GM19395 (cell line): ENCODE data around the gene SUPT20H.

Experiments
- ATAC-seq: cut with Tn5 transposase; IDR thresholded peaks from one replicate; pipeline ENCODE4 v1.9.1; 2021; ENCODE audit warnings: mild to moderate bottlenecking, moderate library complexity; ENCODE audit not compliant: unreplicated experiment

Gene SUPT20H

GRCh38 chr13:37058910-37059847, at the start of gene SUPT20H:
Gene SUPT20H, minus strand, starts transcription at chr13:37059688. Its CDS starts 8,198 bp downstream, at chr13:37051490.
- ATAC-seq: peak; percentile 96

- no peak for ATAC-seq
Observed at GRCh38 chr13:37109051-37109678, 49.7 kb upstream of the SUPT20H start.

DNA sequence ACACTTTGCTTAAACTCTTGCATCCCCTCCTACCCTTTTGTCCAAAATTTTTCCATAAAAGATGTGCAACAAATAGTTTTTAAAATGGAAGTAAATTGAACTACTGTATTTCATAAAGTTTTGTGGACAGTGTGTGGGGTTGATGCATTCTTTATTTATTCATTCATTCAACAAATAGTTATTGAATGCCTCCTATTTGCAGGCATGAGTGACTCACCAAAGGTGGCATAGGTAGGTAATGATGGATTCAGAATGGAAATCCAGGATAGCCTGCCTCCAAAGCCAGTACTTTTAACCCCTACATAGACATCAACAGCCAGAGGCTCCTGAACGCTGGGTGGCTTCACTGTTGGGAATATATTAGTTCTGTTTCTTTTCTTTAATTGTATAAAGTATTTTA, 48.4 kb upstream of the SUPT20H start:
- no peak for ATAC-seq

DNA sequence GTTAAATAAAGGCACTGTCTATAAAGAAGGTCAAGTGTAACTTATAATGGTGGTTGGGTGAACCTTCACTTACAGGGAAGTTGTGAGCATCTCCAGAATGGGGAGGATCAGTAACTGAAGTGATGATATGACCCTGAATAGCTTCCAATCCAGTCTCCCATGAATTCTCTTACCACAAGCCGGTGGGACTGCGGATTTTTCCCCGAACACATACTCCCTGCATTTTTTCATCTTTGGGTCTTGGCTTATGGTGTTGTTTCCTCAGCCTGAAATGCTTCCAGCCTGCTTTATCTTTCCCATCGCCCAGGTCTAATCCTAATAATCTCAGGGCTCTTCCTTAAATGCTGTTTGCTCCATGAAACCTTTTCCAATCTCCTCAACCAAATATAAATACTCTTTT, 48.0 kb upstream of the SUPT20H start:
- ATAC-seq: no peak

GRCh38 chr13:37106642-37107041, 47.2 kb upstream of the SUPT20H start:
- no peak for ATAC-seq

GRCh38 chr13:37105251-37105714, 45.8 kb upstream of the SUPT20H start, which contains the start of gene CSNK1A1L:
Gene CSNK1A1L, minus strand, starts transcription at chr13:37105664. Its CDS starts 408 bp downstream, at chr13:37105256.
- ATAC-seq: no peak

DNA sequence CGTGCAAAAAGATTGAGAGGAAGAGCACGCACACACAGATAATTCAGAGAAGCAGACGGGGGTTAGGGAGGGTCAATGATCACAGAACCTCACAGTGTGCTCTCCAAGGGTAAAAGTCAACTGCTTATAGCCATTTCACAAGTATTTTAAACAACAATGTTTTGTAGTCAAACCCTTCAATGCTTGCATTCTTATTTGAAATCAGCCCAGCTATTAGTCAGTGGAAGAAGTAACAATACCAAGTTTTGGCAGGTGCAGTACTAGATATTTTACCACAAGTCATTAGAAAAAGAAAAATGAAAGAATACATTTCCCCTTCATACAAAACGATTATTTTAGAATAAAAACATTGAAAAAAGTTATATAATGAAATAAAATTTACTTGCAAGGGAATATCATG, 43.4 kb upstream of the SUPT20H start:
- ATAC-seq: no peak

DNA sequence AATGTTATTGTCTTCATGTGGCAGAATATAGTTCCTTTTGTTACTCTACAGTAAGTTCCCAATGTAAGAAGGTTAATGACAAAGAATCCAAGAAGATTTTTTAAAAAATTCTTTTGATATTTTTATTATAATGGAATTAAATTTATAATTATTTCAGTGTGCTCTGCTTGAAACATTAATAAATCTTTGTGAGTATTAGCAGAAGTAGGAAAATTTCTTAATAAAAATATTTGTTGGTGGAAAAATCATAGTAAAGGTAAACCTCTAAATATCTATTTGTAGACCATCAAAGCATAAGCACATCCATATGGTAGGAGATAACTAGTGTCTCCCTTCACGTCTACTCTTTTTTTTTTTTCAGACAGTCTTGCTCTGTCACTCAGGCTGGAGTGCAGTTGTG, 41.7 kb upstream of the SUPT20H start:
- no peak for ATAC-seq

GRCh38 chr13:37100731-37101130, 41.2 kb upstream of the SUPT20H start:
- ATAC-seq: no peak

DNA sequence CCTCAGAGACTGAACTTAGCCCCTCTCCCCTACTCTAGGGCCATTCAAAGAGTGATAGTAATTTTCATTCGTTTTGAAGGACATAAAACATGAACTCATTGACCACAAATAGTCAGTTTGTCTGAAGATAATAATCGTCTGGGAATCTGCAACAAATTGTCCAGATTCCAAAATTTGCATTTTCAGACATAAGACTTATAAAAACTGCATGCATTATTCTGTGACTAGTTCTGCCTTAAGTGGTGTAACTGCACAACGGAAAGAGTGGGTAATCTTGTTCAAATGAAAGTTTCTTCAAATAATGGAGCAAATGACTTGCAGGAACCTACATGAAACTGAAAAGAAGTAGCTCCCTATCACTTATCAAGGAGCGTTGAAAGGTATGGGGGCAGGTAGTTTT, 37.6 kb upstream of the SUPT20H start:
- ATAC-seq: no peak

DNA sequence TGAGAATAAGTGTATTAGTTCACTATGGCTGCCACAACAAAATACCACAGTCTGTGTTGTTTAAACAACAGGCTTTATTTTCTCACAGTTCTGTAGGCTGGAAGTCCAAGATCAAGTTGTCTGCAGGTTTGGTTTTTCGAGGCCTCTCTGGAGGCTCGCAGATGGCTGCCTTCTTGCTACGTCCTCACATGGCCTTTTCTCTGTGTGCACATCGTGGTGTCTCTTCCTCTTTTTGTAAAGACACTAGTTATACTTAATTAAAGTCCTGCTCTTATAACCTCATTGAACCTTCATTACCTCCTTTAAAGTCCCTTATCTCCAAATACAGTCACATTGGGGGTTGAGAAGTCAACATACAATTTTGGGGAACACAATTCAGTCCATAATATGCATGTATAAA, 35.4 kb upstream of the SUPT20H start:
- no peak for ATAC-seq

DNA sequence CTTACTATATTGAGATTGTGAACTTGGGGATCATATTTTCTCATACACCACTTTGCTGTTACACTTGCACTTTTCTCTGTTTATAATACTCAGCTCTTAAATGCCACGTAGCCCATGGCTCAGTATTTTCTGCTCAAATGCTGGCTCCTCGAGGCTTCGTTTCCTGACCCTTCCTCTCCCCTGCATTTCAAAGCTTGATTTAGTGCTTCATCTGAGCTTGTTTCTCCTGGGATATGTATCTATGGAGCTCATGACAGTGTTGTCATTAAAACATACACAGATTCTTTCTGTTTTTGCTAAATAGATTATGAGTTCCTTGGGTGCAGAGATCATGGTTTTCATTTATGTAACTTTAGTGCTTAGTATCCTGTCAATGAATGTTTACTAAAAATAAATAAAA, 34.6 kb upstream of the SUPT20H start:
- no peak for ATAC-seq

- no peak for ATAC-seq
Observed at GRCh38 chr13:37091835-37092234, 32.3 kb upstream of the SUPT20H start.

DNA sequence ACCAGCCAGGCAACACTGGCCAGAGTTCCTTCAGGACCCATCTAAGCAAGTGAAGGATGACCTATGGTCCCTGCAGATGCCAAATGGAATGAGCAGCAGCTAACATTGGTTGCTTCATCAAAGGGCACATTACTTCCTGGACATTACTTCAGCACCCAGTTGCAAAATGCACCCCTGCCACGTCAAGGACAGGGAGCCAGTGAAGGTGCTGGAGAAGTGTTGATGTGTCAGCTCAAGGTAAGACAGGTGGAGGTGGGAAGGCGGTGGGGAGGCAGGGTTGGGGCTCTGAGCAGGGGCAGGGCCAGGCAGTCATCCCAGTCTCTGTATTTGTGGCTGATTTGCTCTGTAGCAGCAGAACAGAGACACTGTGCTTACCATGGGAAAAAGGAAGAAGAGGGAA, 31.4 kb upstream of the SUPT20H start:
- ATAC-seq: no peak

- ATAC-seq: no peak
Observed at GRCh38 chr13:37089495-37089894, 30.0 kb upstream of the SUPT20H start.

- ATAC-seq: no peak
Observed at GRCh38 chr13:37087486-37087885, 28.0 kb upstream of the SUPT20H start.

GRCh38 chr13:37085606-37086005, 26.1 kb upstream of the SUPT20H start:
- no peak for ATAC-seq

GRCh38 chr13:37076818-37077217, 17.3 kb upstream of the SUPT20H start:
- ATAC-seq: no peak

DNA sequence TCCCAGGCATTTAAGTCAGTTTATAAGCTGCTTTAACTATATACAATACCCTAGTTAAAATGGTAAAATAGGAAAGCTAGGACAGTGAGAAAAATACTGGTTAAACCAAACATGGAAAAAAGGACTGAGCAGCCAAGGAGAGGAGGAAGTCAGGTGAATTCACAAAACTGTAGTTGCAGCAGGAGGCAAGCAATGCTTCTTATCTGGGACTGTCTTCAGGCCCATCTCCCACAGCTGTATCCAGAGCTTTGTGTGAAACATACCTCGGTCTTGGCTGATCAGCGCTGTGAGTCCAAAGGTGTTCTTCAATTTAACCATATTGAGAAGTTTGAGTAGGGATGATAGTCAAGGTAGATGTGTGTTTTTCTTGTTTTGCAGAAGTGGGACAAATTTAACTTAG, 15.7 kb upstream of the SUPT20H start:
- ATAC-seq: no peak

DNA sequence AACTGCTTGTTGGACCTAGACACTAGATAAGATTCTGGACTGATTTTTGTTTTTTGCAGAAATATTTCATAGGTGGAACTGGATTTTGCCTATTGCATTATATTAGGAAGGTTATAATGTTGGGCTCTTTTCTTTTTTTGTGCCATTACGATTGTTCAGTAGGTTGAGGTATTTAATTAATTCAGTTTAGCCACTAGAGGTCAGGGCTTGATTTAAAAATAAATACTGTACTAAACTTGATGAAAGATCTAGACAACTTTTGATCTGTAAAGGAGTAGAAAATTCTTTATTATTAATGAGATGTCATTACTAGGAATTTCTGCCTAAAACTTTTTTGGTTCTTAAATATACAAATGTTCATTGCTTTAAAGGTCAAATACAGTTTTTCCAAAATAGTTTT, 15.2 kb upstream of the SUPT20H start:
- no peak for ATAC-seq

- ATAC-seq: no peak
Observed at GRCh38 chr13:37072024-37072423, 12.5 kb upstream of the SUPT20H start.

DNA sequence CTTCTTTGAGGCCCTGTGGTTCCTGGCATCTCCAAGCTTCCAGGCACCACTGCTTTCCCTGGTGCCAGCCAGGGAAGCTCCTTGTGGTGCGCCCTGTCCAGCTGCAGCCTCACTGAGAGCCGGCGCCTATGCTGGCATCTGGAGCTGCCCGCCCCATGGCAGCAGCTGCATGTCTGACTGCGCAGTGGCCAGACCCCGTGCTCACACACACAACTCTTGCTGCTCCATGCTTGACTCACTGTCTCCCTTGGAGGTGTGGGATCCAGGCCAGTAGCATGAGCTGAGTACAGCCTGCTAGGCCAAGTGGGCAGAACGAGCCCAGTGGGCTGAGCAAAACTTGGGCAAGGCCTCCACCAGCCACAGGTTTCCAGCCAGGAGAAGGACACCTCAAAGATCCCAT, 11.5 kb upstream of the SUPT20H start:
- ATAC-seq: no peak
